ENCODE data around the gene TIMP3.

DNA sequence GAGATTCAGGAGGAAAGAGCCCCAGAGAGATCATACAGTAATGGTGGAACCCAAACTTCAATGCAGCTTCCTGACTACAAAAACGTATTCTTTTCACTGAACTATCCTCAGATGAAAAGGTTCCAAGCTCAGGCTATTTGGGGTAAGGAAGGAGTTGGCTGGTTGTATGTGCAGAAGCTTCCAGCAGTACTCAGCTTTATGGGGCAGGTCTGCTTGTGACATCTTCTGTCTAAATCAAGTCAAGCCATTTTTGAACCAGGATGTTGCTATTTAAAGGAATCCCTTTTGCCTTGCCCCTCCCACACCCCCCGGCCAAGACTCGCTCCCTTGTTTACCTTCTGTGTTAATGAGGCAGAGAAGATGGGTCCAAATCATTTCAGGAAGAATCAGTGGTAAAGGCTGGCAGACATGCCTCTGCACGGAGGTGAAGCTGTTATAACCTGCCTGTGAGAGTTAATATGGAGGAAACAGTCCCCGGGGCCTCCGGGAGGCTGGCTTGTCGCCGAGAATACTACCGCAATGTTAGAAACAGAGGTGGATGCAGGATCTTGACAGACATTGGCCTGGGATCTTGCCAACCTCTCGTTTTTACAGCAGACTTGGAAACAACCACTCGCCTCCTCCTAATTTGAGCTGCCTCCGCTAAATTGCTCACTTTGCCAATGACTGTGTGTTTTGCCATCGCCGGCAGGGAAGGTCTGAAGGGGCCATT, 45.4 kb downstream of the TIMP3 start:
- TF ChIP-seq, protein P1, sequence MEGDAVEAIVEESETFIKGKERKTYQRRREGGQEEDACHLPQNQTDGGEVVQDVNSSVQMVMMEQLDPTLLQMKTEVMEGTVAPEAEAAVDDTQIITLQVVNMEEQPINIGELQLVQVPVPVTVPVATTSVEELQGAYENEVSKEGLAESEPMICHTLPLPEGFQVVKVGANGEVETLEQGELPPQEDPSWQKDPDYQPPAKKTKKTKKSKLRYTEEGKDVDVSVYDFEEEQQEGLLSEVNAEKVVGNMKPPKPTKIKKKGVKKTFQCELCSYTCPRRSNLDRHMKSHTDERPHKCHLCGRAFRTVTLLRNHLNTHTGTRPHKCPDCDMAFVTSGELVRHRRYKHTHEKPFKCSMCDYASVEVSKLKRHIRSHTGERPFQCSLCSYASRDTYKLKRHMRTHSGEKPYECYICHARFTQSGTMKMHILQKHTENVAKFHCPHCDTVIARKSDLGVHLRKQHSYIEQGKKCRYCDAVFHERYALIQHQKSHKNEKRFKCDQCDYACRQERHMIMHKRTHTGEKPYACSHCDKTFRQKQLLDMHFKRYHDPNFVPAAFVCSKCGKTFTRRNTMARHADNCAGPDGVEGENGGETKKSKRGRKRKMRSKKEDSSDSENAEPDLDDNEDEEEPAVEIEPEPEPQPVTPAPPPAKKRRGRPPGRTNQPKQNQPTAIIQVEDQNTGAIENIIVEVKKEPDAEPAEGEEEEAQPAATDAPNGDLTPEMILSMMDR (IDR thresholded peaks at IDR 0.05; ENCODE audit: poor library complexity, severe bottlenecking): no peak
- TF ChIP-seq REST (IDR thresholded peaks at IDR 0.05; ENCODE audit: borderline replicate concordance) (no peak), SMC3 (conservative IDR thresholded peaks at IDR 0.05; ENCODE audit: poor library complexity) (no peak), EZH2 (IDR thresholded peaks at IDR 0.05; ENCODE audit: borderline replicate concordance, insufficient read depth, low read length, poor library complexity, severe bottlenecking) (no peak)
